WTC11 (cell line): ENCODE results near the gene ADAP1.

Source experiments
- CTCF ChIP-seq: fragments of 200-600 bp; IDR thresholded peaks from 2 replicates; pipeline ENCODE4 v1.8.0; 2022; ENCODE audit warnings: antibody characterized with exemption
- TF ChIP-seq, protein P1 (sequence below): sonication (generic); formaldehyde crosslinking; IDR thresholded peaks from 2 replicates; pipeline ENCODE4 v1.8.0; 2022; ENCODE audit warnings: mild to moderate bottlenecking, missing genetic modification reagents
- TF ChIP-seq, protein P2 (sequence below): sonication (generic); formaldehyde crosslinking; IDR thresholded peaks from 2 replicates; pipeline ENCODE4 v1.8.1; 2023; ENCODE audit warnings: mild to moderate bottlenecking, missing genetic modification reagents, moderate library complexity

GRCh38 chr7:891805-892204 lies 62.7 kb downstream of the ADAP1 start:
- no peak for TF ChIP-seq CTCF
- TF ChIP-seq, protein P1, sequence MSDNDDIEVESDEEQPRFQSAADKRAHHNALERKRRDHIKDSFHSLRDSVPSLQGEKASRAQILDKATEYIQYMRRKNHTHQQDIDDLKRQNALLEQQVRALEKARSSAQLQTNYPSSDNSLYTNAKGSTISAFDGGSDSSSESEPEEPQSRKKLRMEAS (CRISPR knock-in tag) = no peak
- TF ChIP-seq, protein P2, sequence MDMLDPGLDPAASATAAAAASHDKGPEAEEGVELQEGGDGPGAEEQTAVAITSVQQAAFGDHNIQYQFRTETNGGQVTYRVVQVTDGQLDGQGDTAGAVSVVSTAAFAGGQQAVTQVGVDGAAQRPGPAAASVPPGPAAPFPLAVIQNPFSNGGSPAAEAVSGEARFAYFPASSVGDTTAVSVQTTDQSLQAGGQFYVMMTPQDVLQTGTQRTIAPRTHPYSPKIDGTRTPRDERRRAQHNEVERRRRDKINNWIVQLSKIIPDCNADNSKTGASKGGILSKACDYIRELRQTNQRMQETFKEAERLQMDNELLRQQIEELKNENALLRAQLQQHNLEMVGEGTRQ (CRISPR knock-in tag) = no peak
